ENCODE results near the gene PGAP1. TPM values are rescaled to one million over a fixed set of nuclear protein-coding genes. Genes with fewer than 3 reads are reported as not detected.

The PGAP1 gene
- total and polyA plus RNA-seq, 2 of the 8 experiments (the other 6 are each of a cell fraction or from before 2014, with no cell fraction given) = 8.3 to 24.1 TPM

GRCh38 chr2:196939371-196939770, 12.9 kb upstream of the PGAP1 start (continued):
- TF ChIP-seq CHD7 (IDR thresholded peaks at IDR 0.05; ENCODE audit: insufficient replicate concordance, low read length) (no peak), USF2 (IDR thresholded peaks at IDR 0.05; ENCODE audit: low read length) (no peak), SP2 (IDR thresholded peaks at IDR 0.05; ENCODE audit: low read length) (no peak), RFX5 (IDR thresholded peaks at IDR 0.05; ENCODE audit: borderline replicate concordance, low read depth, low read length) (no peak), KDM5A (IDR thresholded peaks at IDR 0.05; ENCODE audit: low read length) (no peak), BCL11A (IDR thresholded peaks at IDR 0.05; ENCODE audit: low read depth in 2 of 2, low read length in 2 of 2) (no peak), NRF1 (IDR thresholded peaks at IDR 0.05; ENCODE audit: low read depth, low read length) (no peak), SP1 (IDR thresholded peaks at IDR 0.05; ENCODE audit: low read depth, low read length) (no peak), TBP (IDR thresholded peaks at IDR 0.05; ENCODE audit: low read depth, low read length) (no peak)

All from H1 (cell line).